Type B pancreatic cell (in vitro differentiated cells): ENCODE measurements around the gene NAV2. TPM values are rescaled to one million over a fixed set of nuclear protein-coding genes. Genes with fewer than 3 reads are reported as not detected.
A peak's percentile ranks its signal among the peaks of the same experiment; 100 is the strongest.

Experiments
- DNase-seq: peaks from one replicate; pipeline ENCODE4 v3.0.0; 2021; ENCODE audit warnings: mixed read lengths; ENCODE audit not compliant: unreplicated experiment; ENCODE audit errors: extremely low spot score
- H3K27ac Mint-ChIP-seq: 2 replicates; pipeline ENCODE4 v1.8.0; 2021; ENCODE audit warnings: mild to moderate bottlenecking, mixed read lengths
- H3K27me3 Mint-ChIP-seq: 2 replicates; pipeline ENCODE4 v1.8.0; 2021; ENCODE audit warnings: mixed read lengths
- H3K36me3 Mint-ChIP-seq: 2 replicates; pipeline ENCODE4 v1.8.0; 2021; ENCODE audit warnings: mixed read lengths
- H3K4me1 Mint-ChIP-seq: one replicate; pipeline ENCODE4 v1.8.0; 2021; ENCODE audit warnings: mixed read lengths; ENCODE audit not compliant: unreplicated experiment
- H3K4me3 Mint-ChIP-seq: 2 replicates; pipeline ENCODE4 v1.8.0; 2021; ENCODE audit warnings: mild to moderate bottlenecking, mixed read lengths
- H3K9me3 Mint-ChIP-seq: 2 replicates; pipeline ENCODE4 v1.8.0; 2021; ENCODE audit warnings: mixed read lengths
- total RNA-seq: library from RNA; stranded (reverse); gene quantifications from 2 replicates; pipeline ENCODE4 v1.2.1, GENCODE V29; 2021; ENCODE audit warnings: low replicate concordance
- TF ChIP-seq, protein P1 (sequence below): fragments of 200-600 bp; sonication (generic); conservative IDR thresholded peaks from 2 replicates; pipeline ENCODE4 v1.5.0; 2021; ENCODE audit warnings: antibody characterized with exemption, mild to moderate bottlenecking

Gene NAV2
- total RNA-seq, 1 donor from 2014 or later: 54.2 TPM

DNA sequence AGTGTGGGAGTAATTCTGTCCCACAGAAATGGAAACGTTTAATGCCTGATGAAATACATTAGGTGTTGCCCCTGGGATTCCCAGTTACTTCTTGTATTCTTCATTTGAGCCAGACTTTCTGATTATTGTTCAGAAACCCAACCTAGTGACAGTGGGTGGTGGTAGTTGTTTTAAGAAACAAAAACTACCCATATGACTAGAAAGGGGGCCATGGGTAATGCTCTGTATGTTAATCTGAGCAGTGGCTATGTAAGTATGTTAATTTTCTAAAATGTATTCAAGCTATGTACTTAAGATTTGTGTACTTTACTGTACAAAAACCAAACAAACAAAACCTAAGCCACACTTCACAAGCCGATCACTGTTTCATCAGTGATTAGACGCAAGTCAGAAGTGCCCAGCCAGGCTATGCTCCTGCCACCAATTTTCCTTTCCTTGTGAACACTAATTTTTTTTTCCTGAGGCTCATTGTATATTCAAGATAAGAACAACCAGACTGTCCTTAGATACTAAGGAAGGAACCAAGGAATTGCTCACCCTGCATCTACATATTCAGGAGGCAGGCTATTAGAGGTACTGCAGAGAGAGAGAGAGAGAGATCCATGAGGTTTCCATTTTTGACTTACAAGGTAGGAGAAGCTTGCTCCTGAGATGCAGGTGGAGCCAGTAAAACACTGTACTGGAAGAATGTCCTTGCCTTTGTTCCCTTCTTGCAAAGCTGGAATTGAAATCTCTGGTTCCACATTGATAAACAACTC lies 324.9 kb downstream of the NAV2 start:
- peaks cover 79% of the 10 kb centered on the region for H3K4me1 Mint-ChIP-seq
- H3K4me3 Mint-ChIP-seq: no peak overlapping the region
- peaks cover 40% of the 10 kb centered on the region for H3K36me3 Mint-ChIP-seq
- TF ChIP-seq, protein P1, sequence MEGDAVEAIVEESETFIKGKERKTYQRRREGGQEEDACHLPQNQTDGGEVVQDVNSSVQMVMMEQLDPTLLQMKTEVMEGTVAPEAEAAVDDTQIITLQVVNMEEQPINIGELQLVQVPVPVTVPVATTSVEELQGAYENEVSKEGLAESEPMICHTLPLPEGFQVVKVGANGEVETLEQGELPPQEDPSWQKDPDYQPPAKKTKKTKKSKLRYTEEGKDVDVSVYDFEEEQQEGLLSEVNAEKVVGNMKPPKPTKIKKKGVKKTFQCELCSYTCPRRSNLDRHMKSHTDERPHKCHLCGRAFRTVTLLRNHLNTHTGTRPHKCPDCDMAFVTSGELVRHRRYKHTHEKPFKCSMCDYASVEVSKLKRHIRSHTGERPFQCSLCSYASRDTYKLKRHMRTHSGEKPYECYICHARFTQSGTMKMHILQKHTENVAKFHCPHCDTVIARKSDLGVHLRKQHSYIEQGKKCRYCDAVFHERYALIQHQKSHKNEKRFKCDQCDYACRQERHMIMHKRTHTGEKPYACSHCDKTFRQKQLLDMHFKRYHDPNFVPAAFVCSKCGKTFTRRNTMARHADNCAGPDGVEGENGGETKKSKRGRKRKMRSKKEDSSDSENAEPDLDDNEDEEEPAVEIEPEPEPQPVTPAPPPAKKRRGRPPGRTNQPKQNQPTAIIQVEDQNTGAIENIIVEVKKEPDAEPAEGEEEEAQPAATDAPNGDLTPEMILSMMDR: no peak
- no peaks in the 10 kb centered on the region for H3K9me3 Mint-ChIP-seq
- no peak for DNase-seq
- H3K27ac Mint-ChIP-seq: peak overlapping the region; percentile 63
- no peaks in the 10 kb centered on the region for H3K27me3 Mint-ChIP-seq

- peaks cover 79% of the 10 kb centered on the region for H3K4me1 Mint-ChIP-seq
- TF ChIP-seq, protein P1: no peak
- H3K27me3 Mint-ChIP-seq: no peaks in the 10 kb centered on the region
- H3K9me3 Mint-ChIP-seq: no peaks in the 10 kb centered on the region
- peaks cover 42% of the 10 kb centered on the region for H3K36me3 Mint-ChIP-seq
- H3K27ac Mint-ChIP-seq: peak overlapping the region; percentile 63
- H3K4me3 Mint-ChIP-seq: no peak overlapping the region
- DNase-seq: no peak
These were observed 325.8 kb downstream of the NAV2 start for GRCh38 chr11:20038412-20038811.

GRCh38 chr11:20038972-20039371 lies 326.3 kb downstream of the NAV2 start:
- Mint-ChIP-seq H3K36me3 (peaks cover 42% of the 10 kb centered on the region), H3K4me3 (no peak overlapping the region), H3K27ac (peak overlapping the region; percentile 63), H3K4me1 (peaks cover 74% of the 10 kb centered on the region), H3K9me3 (no peaks in the 10 kb centered on the region), H3K27me3 (no peaks in the 10 kb centered on the region)
- DNase-seq: no peak
- TF ChIP-seq, protein P1: no peak

GRCh38 chr11:20041499-20041898 lies 328.9 kb downstream of the NAV2 start:
- peaks cover 58% of the 10 kb centered on the region for H3K4me1 Mint-ChIP-seq
- H3K36me3 Mint-ChIP-seq: peaks cover 50% of the 10 kb centered on the region
- TF ChIP-seq, protein P1: no peak
- no peak for DNase-seq
- no peak overlapping the region for H3K4me3 Mint-ChIP-seq
- no peaks in the 10 kb centered on the region for H3K9me3 Mint-ChIP-seq
- peak overlapping the region; percentile 4 for H3K27ac Mint-ChIP-seq
- H3K27me3 Mint-ChIP-seq: no peaks in the 10 kb centered on the region

- H3K27me3 Mint-ChIP-seq: no peaks in the 10 kb centered on the region
- H3K9me3 Mint-ChIP-seq: no peaks in the 10 kb centered on the region
- H3K36me3 Mint-ChIP-seq: peaks cover 47% of the 10 kb centered on the region
- TF ChIP-seq, protein P1: no peak
- H3K4me1 Mint-ChIP-seq: peaks cover 56% of the 10 kb centered on the region
- no peak overlapping the region for H3K4me3 Mint-ChIP-seq
- H3K27ac Mint-ChIP-seq: peak overlapping the region; percentile 4
- DNase-seq: no peak
These were observed 329.5 kb downstream of the NAV2 start for GRCh38 chr11:20042045-20042639.
